HG02840 (cell line): ENCODE measurements around the gene PARD3B.

ENCODE experiments used
- ATAC-seq: cut with Tn5 transposase; IDR thresholded peaks from one replicate; pipeline ENCODE4 v1.9.1; 2021; ENCODE audit warnings: mild to moderate bottlenecking, moderate library complexity, moderate number of reproducible peaks; ENCODE audit not compliant: unreplicated experiment, low FRiP score

Gene PARD3B

GRCh38 chr2:204920776-204921175 lies 375.5 kb downstream of the PARD3B start:
- no peak for ATAC-seq

- no peak for ATAC-seq
Observed at GRCh38 chr2:204923957-204924356, 378.7 kb downstream of the PARD3B start.

GRCh38 chr2:204931562-204931961 lies 386.3 kb downstream of the PARD3B start:
- no peak for ATAC-seq

GRCh38 chr2:204933735-204934374 lies 388.6 kb downstream of the PARD3B start:
- no peak for ATAC-seq

- no peak for ATAC-seq
Observed at GRCh38 chr2:204944927-204945326, 399.7 kb downstream of the PARD3B start.

- ATAC-seq, result no peak
Observed at GRCh38 chr2:204945376-204945775, 400.1 kb downstream of the PARD3B start.

GRCh38 chr2:204946892-204947291 lies 401.6 kb downstream of the PARD3B start:
- no peak for ATAC-seq

- no peak for ATAC-seq
Observed at GRCh38 chr2:204947405-204947804, 402.1 kb downstream of the PARD3B start.

GRCh38 chr2:204948024-204948763 lies 402.9 kb downstream of the PARD3B start:
- no peak for ATAC-seq

GRCh38 chr2:204948822-204949221 lies 403.5 kb downstream of the PARD3B start:
- no peak for ATAC-seq

GRCh38 chr2:204950695-204951346 lies 405.5 kb downstream of the PARD3B start:
- ATAC-seq, result no peak

GRCh38 chr2:204958371-204958770 lies 413.1 kb downstream of the PARD3B start:
- ATAC-seq, result no peak

- no peak for ATAC-seq
Observed at GRCh38 chr2:204964414-204964813, 419.1 kb downstream of the PARD3B start.

- ATAC-seq, result no peak
Observed at GRCh38 chr2:204966245-204966644, 421.0 kb downstream of the PARD3B start.

GRCh38 chr2:204967199-204967960 lies 422.1 kb downstream of the PARD3B start:
- ATAC-seq, result no peak

GRCh38 chr2:204971206-204971907 lies 426.1 kb downstream of the PARD3B start:
- ATAC-seq, result no peak

- ATAC-seq, result no peak
Observed at GRCh38 chr2:204972161-204972560, 426.9 kb downstream of the PARD3B start.

- no peak for ATAC-seq
Observed at GRCh38 chr2:204972606-204973336, 427.5 kb downstream of the PARD3B start.

- no peak for ATAC-seq
Observed at GRCh38 chr2:204973616-204974015, 428.3 kb downstream of the PARD3B start.

- no peak for ATAC-seq
Observed at GRCh38 chr2:204974487-204974886, 429.2 kb downstream of the PARD3B start.
